H1 (cell line): Measurements from ENCODE around the gene ANP32A. TPM values are rescaled to one million over a fixed set of nuclear protein-coding genes. Genes with fewer than 3 reads are reported as not detected.

Source experiments
- CHD7 ChIP-seq: fragments of 300-600 bp; sonication (generic); IDR thresholded peaks from 2 replicates; pipeline ENCODE4 v1.7.1; 2012; ENCODE audit warnings: low read length, moderate library complexity, mild to moderate bottlenecking, inconsistent platforms; ENCODE audit not compliant: insufficient replicate concordance
- CTCF ChIP-seq, 3 experiments: IDR thresholded peaks; 1 replicate in 2 of 3; 2 replicates in 1 of 3; pipeline versions ENCODE4 v1.5.1 to v1.6.1; 2011; ENCODE audit warnings: low read length in 3 of 3, mild to moderate bottlenecking in 3 of 3, inconsistent platforms in 2 of 3, low read depth in 1 of 3, moderate library complexity in 1 of 3; ENCODE audit not compliant: insufficient read depth in 1 of 3; ENCODE audit errors: control extremely low read depth in 1 of 3
- EZH2 ChIP-seq: fragments of 200-600 bp; sonication (generic); IDR thresholded peaks from 2 replicates; pipeline ENCODE4 v1.7.1; 2012; ENCODE audit warnings: low read depth, mild to moderate bottlenecking, moderate library complexity, low read length, inconsistent platforms; ENCODE audit not compliant: severe bottlenecking
- SAP30 ChIP-seq: fragments of 300-600 bp; sonication (generic); IDR thresholded peaks from 2 replicates; pipeline ENCODE4 v1.7.1; 2012; ENCODE audit warnings: low read length, moderate library complexity, mild to moderate bottlenecking, inconsistent platforms; ENCODE audit not compliant: insufficient read depth, insufficient replicate concordance
- polyA plus RNA-seq, 7 experiments: library from polyadenylated mRNA; depleted of rRNA in 3 of 7; stranded (reverse) in 5 of 7; unstranded in 2 of 7; fragments of >200 nt in 5 of 7; fragments of 200-250 nt in 2 of 7; gene quantifications; 1 replicate in 5 of 7; 2 replicates in 1 of 7; 4 replicates in 1 of 7; pipeline versions ENCODE4 v1.2.1 to v1.2.3, GENCODE V29; 2011 to 2013; ENCODE audit warnings: missing spikeins in 2 of 7, mixed read lengths in 2 of 7
- total RNA-seq: library from RNA; stranded (reverse); fragmentation: NEBNext Ultra II Directional; extraction: Animal tissue kit (Norgen Biotek cat#: 25700); gene quantifications from 2 replicates; pipeline ENCODE4 v1.2.1, GENCODE V29; 2021
- TF ChIP-seq, protein P1 (sequence below): IDR thresholded peaks from 2 replicates; pipeline ENCODE4 v1.6.1; 2011; ENCODE audit warnings: low read length, improper control_type of control experiment

The ANP32A gene
- total and polyA plus RNA-seq, 2 of the 8 experiments (the other 6 are each of a cell fraction or from before 2014, with no cell fraction given), result 70.8 to 295 TPM

- TF ChIP-seq CHD7 (no peak), EZH2 (no peak), SAP30 (no peak), CTCF (IDR thresholded peaks at IDR 0.05; ENCODE audit: control extremely low read depth in 1 of 3, insufficient read depth in 1 of 3, low read depth in 1 of 3, low read length in 3 of 3) (no peak)
- TF ChIP-seq, protein P1, sequence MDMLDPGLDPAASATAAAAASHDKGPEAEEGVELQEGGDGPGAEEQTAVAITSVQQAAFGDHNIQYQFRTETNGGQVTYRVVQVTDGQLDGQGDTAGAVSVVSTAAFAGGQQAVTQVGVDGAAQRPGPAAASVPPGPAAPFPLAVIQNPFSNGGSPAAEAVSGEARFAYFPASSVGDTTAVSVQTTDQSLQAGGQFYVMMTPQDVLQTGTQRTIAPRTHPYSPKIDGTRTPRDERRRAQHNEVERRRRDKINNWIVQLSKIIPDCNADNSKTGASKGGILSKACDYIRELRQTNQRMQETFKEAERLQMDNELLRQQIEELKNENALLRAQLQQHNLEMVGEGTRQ, result no peak
Observed at GRCh38 chr15:68781766-68782588, 38.7 kb downstream of the ANP32A start (continued).
